NCI-H1694 (cell line): ENCODE data around the gene PHLPP1.
A peak's percentile ranks its signal among the peaks of the same experiment; 100 is the strongest.
"Not testable (repeated sequence)": the region's sequence is repeated elsewhere in the genome, so short reads cannot be mapped to it uniquely, and the experiment has no call there.

Experiments
- DNase-seq: peaks from one replicate; lab custom pipeline; 2025; lab: John Stamatoyannopoulos, UW

The PHLPP1 gene

DNA sequence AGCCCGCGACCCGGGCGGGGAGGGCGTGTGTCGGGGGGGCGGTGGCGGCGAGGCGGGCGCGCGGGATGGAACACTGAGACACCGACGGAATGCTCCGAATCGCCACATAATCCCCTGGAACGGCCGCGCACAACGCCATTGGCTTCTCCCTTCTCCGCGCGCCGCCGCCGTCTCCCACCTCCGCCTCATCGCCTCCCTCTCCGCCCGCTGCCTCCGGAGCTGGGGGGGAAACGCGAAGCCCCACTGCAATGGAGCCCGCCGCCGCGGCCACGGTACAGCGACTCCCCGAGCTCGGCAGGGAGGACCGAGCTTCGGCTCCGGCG is at the start of gene PHLPP1:
PHLPP1 (plus strand) TSS at position 106 of the 323 bp plus-strand sequence; CDS start at position 249, 143 bp downstream.
- DNase-seq: no peak

DNA sequence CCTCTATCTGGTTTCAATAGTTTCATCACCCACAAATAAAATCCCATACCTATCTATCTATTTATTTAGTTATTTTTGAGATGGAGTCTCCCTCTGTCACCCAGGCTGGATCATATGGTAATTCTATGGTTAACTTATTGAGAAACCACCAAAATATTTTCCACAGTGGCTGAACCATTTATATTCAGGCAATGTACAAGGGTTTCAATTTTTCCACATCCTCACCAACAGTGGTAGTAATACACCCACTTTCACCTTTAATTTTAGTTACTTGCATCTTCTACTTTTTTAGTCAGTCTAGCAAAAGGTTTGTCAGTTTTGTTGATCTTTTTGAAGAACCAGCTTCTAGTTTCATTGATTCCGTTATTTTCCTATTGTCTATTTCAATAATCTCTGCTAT is 46.1 kb upstream of the PHLPP1 start:
- DNase-seq: no peak

DNA sequence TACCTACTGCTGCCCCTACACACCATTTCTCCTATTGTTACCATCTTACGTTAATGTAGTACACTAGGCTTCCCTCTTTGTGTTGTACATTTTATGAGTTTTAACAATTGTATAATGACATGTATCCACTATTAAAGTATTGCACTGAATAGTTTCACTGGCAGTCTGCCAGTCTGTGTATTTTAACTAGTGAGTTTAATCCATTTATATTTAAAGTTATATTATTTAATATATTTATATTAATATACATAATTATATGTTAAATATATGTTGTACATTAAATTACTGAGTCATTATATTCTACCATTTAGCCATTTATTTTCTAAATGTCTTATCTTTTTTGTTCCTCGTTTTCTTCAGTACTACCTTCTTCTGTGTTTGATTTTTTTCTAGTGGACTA is 44.8 kb upstream of the PHLPP1 start:
- DNase-seq: no peak

DNA sequence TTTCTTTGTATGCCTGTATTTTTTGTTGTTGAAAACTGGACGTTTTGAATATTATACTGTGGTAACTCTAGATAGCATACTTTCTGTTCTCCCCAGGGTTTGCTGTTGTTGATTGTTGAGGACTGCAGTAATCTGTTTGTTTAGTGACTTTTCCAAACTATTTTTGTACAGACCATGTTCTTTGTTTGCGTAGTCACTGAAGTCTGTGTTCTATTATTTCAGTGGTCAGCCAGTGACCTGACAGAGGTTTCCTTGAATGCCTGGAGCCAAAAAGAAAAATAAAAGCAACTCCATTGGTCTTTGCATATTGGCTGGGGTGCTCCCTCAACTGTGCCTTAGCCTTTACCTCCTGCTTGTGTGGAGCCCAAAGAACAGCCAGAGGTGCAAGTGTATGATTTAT is 42.7 kb upstream of the PHLPP1 start:
- no peak for DNase-seq

DNA sequence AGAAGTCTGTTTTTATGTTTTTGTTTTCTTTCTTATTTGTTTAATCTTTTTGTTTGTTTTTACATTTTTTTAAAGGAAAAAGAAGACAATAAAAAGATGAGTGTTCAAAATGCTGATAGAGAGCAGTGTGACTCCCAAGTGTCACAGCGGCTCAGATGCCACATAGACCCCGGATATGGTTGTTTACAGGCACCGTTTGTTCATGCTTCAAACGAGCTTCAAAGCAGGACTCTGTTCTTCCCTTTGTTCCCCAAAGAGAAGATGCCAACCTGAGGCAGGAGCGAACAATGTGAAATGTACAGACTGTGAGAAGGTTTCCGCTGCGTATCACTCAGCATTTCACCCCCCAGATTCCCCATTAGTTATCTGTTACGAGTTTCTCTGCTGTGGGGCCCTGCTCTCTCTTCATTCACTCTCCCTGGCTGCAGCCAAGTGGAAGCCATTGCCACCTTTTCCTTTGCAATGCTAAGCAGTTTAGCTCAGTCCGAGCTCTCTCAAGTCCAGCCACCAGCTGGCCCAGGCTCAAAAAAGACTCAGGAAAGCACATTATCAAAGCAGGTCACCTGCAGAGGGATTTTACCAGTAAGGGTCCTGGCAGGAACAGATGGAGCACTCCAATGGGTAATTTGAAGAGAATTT is 36.4 kb upstream of the PHLPP1 start:
- DNase-seq: no peak

DNA sequence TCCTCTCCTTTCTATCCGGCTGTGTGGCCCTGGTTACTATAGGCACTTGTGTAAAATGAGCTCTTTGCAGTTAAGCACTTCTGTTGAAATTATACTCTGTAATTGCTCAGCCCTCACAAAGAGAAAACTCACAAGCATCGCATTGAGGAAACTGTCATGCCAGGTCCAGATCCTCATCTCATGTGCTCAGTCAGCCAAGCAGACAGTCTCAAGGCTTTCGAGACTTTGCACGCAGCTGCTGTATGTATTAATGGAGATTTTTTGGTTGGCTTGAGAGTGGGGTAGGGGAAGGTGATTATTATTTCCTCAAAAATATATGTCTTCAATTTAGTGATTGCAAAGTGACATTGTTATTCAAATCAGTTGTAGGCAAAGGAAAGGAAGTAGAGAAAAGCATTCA is 33.0 kb upstream of the PHLPP1 start:
- DNase-seq: no peak

DNA sequence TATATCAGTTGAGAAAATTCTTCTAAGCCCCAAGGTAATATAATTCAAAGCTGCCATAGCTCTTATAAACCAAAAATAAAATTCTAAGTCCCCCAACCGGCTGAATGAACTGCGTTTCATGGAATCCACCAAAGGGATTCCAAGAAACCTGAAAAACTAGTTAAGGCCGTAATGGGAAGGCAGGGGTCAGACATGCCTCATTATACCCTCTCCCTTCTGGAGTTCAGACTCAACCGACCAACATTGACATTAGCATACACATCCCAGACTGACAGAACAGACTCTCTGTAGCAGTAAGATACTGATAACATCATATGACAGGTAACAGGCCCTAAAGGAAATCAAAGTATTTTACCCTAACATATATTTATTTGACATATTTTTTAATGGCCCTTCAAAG is 31.4 kb upstream of the PHLPP1 start:
- no peak for DNase-seq

DNA sequence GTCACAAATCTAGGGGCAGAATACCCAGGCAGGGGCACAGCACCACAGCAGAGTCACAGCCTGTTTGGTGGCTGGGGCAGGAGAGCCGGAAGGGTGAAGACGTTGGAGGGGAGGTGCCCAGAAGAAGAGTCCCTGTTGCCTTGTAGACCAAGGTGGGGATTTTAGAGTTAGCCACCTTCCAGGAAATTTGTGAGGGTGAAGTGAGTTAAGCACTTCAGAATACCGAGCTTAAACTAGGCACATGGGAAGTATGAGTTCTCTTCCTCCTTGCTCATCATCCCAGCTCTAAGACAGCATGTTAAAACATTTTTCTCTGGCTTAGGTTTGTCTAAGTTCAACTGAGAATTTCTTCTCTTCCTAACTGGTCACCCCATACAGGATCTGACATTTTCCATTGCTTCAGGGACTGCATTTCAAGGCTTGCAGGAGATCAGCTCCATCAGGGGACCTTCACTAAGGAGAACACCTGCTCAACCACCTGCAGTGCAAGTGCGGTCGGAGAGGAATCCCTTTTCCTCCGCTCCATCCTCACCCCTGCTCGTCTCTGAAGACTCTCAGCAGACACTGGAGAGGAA is 26.5 kb upstream of the PHLPP1 start:
- DNase-seq: no peak

DNA sequence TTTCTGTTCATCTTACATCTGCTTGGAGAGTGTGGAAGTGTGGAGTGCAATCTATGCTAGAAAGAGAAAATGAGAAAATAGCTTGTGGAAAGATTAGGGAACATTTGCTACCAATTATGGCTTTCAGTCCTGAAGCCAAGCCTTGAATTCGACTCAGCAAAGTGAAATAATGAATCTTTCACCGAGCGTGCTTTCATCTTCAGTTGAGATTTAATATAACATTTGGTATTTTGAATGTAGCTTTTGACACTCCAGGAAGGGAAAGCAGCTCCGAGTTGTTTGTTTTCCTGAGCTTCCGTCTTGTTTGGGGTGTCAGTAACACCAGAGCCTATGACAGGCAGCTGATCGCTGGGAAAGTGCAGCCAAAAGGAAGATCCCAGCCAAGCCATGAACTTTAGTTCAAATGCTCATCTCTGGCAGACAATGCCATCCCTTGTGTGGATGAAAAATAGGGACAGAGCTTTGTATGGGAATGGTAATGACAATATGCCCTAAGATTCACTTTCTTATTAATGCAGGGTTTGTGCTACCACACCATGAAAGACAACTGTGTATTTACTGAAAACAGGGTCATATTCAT is 25.0 kb upstream of the PHLPP1 start:
- no peak for DNase-seq

DNA sequence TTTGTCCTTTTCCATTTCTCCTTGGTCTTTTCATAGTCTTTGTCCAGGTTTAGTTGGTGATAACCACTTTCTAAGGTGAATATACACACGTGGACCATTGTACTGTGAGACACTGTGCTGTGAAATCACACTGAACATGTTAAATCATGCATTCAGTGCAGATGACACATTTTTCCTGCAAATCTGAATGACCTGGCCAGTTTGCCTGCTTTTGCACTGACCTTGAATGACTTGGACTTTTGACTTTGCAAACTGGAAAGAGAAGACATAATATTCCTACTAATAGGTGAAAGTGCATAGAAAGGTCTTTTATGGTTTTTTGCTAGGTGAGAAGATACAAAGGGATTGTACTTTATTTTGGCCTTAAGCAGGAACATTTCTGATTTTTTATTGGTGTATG is 21.7 kb upstream of the PHLPP1 start:
- DNase-seq: no peak

DNA sequence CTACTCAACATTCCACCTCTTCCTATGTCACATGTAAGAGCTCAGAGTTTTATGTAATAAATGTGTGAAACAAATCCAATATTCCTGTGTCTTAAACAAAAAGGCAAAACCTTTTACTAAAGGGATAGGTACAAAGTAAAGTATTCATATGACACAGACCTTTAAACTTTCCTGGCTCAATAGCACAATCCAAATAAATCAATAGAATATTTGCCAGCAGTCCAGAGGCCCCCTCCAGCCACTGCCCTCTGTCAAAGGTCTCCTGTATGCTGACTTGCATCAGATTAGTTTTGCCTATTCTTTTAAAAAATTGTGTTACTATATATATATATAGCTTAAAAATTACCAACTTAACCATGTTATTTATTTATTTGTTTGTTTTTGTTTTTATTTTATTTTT is 17.7 kb upstream of the PHLPP1 start:
- no peak for DNase-seq

DNA sequence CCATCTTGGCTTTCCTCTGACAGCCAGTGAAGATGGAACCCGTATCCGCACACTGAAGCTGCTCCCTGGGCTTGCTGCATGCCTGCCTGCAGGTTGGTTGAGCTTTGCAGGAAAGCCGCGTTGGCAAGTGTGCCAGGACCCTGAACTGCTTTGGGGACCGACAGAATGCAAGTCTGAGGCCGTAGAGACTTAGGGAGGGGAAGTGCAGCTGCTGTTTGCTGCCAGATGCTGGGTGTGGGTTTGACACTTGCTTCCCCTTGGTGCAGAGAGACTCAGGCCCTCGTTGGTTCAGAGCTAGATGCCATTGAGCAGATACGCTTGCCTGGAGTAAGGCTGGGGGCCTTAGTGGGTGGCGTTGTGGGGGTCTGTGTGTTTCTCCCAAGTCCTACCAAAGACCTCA is 13.1 kb upstream of the PHLPP1 start:
- no peak for DNase-seq

DNA sequence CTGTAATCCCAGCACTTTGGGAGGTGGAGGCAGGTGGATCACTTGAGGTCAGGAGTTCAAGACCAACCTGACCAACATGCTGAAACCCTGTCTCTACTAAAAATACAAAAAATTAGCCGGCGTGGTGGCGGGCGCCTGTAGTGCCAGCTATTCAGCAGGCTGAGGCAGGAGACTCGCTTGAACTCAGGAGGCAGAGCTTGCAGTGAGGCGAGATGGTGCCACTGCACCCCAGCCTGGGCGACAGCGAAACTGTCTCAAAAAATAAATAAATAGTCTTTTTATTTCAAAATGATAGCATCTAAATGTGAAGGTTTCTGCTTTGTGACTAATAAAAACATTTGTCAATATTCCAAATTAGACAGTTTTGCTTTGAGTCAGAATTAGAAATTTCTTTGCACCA is 8.5 kb upstream of the PHLPP1 start:
- DNase-seq: not testable (repeated sequence)

DNA sequence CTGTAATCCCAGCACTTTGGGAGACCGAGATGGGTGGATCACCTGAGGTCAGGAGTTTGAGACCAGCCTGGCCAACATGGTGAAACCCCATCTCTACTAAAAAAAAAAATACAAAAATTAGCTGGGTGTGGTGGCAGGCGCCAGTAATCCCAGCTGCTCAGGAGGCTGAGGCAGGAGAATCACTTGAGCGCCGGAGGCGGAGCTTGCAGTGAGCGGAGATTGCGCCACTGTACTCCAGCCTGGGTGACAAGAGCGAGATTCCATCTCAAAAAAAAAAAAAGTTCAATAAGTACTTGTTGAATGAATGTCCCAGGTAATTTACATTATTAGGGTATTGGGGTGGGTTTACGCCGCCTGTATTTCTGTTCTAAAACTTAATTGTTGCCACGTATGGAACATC is 5.4 kb upstream of the PHLPP1 start:
- DNase-seq: not testable (repeated sequence)

DNA sequence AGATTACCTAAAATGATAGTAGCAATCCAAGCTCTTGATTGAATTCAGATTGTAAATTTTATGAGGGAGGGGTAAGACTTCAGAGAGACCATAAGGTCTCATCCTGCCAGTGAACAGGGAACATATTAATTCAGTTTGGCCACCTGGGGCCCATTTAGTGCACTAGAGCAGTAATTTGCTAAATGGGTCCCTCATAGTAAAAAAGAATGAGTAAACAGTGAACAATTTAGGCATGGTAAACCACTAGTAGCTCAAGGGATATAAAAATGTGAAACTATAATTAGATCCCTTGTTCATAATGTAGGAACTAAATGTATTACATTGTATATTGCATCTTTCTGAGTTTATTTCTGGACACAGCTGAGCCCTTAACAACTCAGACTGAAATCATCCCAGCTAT is 4.9 kb upstream of the PHLPP1 start:
- DNase-seq: peak; percentile 53

DNA sequence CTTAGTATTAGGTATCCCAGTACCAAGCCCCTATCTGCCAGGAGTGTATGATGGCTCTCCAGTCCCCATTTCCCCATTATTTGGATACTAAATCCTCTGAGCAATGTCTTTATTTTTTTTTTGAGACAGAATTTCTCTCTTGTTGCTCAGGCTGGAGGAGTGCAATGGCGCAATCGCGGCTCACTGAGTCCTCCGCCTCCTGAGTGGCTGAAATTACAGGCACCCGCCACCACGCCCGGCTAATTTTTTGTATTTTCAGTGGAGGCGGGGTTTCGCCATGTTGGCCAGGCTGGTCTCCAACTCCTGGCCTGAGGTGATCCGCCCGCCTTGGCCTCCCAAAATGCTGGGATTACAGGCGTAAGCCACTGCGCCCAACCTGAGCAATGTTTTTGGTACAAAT is 3.6 kb upstream of the PHLPP1 start:
- no peak for DNase-seq

DNA sequence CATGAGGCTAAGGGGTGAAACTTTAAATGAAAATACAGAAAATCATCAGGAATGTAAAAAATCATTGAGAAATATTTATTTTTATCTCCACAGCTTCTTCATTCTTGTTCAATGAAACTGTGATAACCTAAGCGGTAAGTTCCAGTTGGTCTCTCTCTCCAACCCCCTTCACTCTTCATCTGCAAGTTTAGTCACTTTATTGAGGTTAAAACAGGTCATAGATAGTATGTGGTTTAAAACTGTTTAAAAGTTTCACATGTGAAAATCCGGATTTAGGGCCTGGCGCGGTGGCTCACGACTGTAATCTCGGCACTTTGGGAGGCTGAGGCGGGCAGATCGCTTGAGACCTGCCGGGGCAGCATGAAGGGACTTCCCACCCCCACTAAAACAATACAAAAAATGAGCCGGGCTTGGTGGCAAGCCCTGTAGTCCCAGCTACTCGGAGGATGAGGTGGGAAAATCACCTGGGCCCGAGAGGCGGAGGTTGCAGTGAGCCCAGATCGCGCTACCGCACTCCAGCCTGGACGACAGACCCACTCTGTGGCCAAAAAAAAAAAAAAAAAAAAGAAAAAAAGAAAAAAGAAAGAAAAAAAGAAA is 1.6 kb upstream of the PHLPP1 start:
- DNase-seq: no peak

DNA sequence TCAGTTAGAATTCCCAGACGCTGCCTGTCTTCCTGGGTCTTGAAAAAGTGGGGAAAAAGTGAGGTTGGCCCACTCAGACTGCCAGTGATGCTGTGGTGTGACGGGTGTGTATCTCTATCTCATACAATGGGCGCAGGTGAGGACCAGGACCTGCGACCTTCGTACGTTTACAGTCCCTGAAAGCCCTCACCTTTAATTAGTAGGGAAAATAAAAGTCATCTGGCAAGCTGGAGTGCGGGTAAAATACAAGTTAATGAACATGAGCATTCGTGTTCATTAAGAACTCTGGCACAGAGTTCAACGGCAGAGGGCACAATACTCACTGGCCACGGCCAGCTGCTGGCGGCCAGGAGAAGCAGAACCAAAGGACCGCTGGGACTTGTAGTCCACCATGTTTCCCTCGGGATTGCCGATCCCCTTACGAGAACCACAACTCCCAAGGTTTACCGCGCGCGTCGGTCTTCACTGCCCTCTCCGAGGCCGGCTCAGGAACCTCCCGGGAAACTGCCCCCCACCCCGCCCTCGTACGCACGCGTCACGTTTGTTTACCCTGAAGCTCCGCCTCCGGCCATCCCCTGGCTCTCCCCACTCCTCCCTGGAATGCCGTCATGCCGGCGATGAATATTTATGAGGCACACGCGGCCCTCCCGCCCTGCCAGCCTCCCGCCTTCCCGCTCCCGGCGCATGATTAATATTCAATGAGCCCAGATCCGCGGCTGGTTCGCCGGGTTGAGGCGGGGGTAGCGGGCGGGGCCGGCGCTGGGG is 488 bp upstream of the PHLPP1 start:
- DNase-seq: peak; percentile 96

DNA sequence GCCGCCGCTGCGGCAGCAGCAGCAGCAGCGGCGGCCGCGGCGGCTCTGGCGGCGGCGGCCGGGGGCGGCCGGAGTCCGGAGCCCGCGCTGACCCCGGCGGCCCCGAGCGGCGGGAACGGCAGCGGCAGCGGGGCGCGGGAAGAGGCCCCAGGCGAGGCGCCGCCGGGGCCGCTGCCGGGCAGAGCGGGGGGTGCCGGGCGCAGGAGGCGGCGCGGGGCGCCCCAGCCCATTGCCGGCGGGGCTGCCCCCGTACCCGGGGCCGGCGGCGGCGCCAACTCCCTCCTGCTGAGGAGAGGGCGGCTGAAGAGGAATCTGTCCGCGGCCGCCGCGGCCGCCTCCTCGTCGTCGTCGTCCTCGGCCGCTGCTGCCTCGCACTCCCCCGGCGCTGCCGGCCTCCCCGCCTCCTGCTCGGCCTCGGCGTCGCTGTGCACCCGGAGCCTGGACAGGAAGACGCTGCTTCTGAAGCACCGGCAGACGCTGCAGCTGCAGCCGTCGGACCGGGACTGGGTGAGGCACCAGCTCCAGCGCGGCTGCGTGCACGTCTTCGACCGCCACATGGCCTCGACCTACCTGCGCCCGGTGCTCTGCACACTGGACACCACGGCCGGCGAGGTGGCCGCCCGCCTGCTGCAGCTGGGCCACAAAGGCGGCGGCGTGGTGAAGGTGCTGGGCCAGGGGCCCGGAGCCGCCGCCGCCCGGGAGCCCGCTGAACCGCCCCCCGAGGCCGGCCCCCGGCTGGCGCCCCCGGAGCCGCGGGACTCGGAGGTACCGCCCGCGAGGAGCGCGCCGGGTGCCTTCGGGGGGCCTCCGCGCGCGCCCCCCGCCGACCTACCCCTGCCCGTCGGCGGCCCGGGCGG is 646 bp downstream of the PHLPP1 start:
- no peak for DNase-seq

DNA sequence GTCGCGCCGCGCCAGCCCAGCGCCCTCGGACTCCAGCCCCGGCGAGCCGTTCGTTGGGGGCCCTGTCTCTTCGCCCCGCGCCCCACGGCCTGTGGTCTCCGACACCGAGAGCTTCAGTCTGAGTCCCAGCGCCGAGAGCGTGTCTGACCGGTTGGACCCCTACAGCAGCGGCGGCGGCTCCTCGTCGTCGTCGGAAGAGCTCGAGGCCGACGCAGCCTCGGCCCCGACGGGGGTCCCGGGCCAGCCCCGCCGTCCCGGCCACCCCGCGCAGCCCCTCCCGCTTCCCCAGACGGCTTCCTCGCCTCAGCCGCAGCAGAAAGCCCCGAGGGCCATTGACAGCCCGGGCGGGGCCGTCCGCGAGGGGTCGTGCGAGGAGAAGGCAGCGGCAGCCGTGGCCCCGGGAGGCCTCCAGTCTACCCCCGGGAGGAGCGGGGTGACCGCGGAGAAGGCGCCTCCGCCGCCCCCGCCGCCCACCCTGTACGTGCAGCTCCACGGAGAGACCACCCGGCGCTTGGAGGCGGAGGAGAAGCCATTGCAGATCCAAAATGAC is 1.4 kb downstream of the PHLPP1 start:
- no peak for DNase-seq

DNA sequence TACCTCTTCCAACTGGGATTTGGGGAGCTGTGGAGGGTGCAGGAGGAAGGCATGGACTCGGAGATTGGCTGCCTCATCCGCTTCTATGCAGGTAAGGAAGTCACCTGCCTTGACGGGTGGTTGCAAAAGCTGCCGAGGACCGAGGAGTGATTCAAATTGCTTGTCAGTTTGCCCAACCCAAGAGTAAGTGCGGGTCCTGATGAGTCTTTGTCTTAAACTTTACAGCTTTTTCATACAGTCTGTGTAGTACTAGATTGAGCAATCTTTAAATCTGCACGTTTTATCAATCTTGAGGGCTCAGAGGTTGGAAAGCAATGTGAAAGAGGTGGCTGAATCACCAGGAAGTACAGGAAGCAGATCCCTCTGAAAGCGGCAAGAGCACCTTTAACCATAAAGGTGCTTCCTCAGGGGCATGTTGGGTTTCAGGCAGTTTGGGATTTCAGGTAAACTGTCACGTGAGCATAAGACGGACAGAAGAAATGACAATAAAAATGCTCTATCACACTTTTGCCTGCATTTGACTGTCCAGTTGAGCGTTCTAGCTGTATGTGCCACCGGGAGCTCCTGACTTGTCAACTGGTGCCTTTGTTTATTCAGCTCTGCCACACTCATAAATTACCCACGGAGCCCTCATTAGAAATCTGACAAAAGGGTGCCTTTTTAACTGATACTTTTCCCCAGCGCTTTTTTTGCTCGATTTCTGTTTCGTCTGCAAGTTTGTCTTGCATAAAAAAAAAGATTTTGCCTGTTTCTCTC is 2.0 kb downstream of the PHLPP1 start:
- DNase-seq: no peak
